Body of pancreas (tissue), 4 donors: ENCODE data around the gene SOD3.

Experiments used
- POLR2A ChIP-seq, 3 donors: fragments of 450-650 bp; IDR thresholded peaks; one replicate each; pipeline ENCODE4 v1.6.1; 2016; ENCODE audit warnings: antibody characterized with exemption in 3 of 3, mild to moderate bottlenecking in 2 of 3
- TF ChIP-seq, protein P1 (sequence below), 7 experiments: fragments of 450-650 bp in 4 of 7; fragments of 200-600 bp in 3 of 7; sonication (generic) in 3 of 7; IDR thresholded peaks; one replicate each; pipeline ENCODE4 v1.5.1; 2016 to 2019; ENCODE audit warnings: antibody characterized with exemption in 7 of 7

DNA sequence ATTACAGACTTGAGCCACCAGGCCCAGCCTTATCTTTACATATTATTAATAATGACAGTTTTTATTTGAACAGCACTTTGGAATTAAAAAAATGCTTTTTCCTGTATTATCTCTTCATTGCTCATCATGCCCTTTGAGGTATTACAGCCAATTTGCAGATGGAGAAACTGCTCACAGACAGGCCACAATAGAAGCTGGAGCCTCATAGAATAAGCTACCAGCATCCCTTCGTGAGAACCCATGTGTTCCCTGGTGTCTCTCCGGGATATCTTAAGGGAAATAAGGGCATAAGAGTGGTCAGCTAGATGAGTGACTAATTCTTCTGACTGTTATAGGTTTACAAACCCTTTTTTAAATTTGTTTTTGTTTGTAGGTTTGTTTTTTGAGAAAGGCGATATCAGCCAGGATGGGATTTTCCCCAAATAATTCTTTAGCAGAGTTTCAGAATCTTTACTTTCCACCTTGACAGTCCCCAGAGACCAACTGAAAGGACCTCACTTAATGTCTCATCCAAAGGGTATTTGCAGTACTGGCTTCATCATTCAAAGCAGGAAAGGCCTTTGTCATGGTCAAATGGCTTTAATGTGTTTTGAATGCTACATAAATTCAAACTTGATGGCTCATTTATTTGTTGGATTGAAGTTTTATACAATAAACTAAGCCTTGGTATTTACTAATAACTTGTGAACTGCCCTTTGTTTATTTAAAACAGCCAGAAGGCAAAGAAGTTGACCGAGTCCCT lies 48.0 kb upstream of the SOD3 start:
- TF ChIP-seq, protein P1, sequence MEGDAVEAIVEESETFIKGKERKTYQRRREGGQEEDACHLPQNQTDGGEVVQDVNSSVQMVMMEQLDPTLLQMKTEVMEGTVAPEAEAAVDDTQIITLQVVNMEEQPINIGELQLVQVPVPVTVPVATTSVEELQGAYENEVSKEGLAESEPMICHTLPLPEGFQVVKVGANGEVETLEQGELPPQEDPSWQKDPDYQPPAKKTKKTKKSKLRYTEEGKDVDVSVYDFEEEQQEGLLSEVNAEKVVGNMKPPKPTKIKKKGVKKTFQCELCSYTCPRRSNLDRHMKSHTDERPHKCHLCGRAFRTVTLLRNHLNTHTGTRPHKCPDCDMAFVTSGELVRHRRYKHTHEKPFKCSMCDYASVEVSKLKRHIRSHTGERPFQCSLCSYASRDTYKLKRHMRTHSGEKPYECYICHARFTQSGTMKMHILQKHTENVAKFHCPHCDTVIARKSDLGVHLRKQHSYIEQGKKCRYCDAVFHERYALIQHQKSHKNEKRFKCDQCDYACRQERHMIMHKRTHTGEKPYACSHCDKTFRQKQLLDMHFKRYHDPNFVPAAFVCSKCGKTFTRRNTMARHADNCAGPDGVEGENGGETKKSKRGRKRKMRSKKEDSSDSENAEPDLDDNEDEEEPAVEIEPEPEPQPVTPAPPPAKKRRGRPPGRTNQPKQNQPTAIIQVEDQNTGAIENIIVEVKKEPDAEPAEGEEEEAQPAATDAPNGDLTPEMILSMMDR (IDR thresholded peaks at IDR 0.05), result no peak
- no peak for TF ChIP-seq POLR2A (IDR thresholded peaks at IDR 0.05)
